CD4-positive, alpha-beta T cell treated with Interferon alpha-2 for 1 hour (primary cell): ENCODE measurements around the gene CCSAP.
A peak's percentile ranks its signal among the peaks of the same experiment; 100 is the strongest.
"Not testable (repeated sequence)": the region's sequence is repeated elsewhere in the genome, so short reads cannot be mapped to it uniquely, and the experiment has no call there.

Source experiments
- DNase-seq, 2 donors: peaks; one replicate each; pipeline ENCODE4 v3.0.0-alpha.2; 2020 to 2022

The CCSAP gene

GRCh38 chr1:229342656-229343569 is at the start of gene CCSAP:
Gene CCSAP, minus strand, starts transcription at chr1:229343047. Its CDS starts 582 bp downstream, at chr1:229342465.
- DNase-seq: peak; percentile 43 to 69

GRCh38 chr1:229390130-229390529 is 47.3 kb upstream of the CCSAP start:
- no peak for DNase-seq

- no peak for DNase-seq
Measured at GRCh38 chr1:229388897-229389580, 46.2 kb upstream of the CCSAP start.

GRCh38 chr1:229385853-229386456 is 43.1 kb upstream of the CCSAP start:
- DNase-seq: no peak

GRCh38 chr1:229384822-229385221 is 42.0 kb upstream of the CCSAP start:
- DNase-seq: no peak

- DNase-seq: no peak
Measured at GRCh38 chr1:229383961-229384360, 41.1 kb upstream of the CCSAP start.

- no peak for DNase-seq
Measured at GRCh38 chr1:229383188-229383587, 40.3 kb upstream of the CCSAP start.

GRCh38 chr1:229381234-229381633 is 38.4 kb upstream of the CCSAP start:
- no peak for DNase-seq

- no peak for DNase-seq
Measured at GRCh38 chr1:229380536-229381160, 37.8 kb upstream of the CCSAP start.

- no peak for DNase-seq
Measured at GRCh38 chr1:229379846-229380245, 37.0 kb upstream of the CCSAP start.

GRCh38 chr1:229378586-229379367 is 35.9 kb upstream of the CCSAP start:
- DNase-seq: no peak

- not testable (repeated sequence) for DNase-seq
Measured at GRCh38 chr1:229378035-229378434, 35.2 kb upstream of the CCSAP start.

- DNase-seq: no peak
Measured at GRCh38 chr1:229377429-229377828, 34.6 kb upstream of the CCSAP start.

- DNase-seq: no peak
Measured at GRCh38 chr1:229376521-229376920, 33.7 kb upstream of the CCSAP start.

- DNase-seq: no peak
Measured at GRCh38 chr1:229374485-229374884, 31.6 kb upstream of the CCSAP start.

- no peak for DNase-seq
Measured at GRCh38 chr1:229373395-229373794, 30.5 kb upstream of the CCSAP start.

- no peak for DNase-seq
Measured at GRCh38 chr1:229372251-229372650, 29.4 kb upstream of the CCSAP start.

- DNase-seq: no peak
Measured at GRCh38 chr1:229371624-229372023, 28.8 kb upstream of the CCSAP start.

- DNase-seq: no peak
Measured at GRCh38 chr1:229370601-229371021, 27.8 kb upstream of the CCSAP start.

- DNase-seq: no peak
Measured at GRCh38 chr1:229368347-229368746, 25.5 kb upstream of the CCSAP start.

- no peak for DNase-seq
Measured at GRCh38 chr1:229365569-229365968, 22.7 kb upstream of the CCSAP start.
